ENCODE data around the gene PTGR1.
"Not testable (repeated sequence)": the region's sequence is repeated elsewhere in the genome, so short reads cannot be mapped to it uniquely, and the experiment has no call there.

Gene PTGR1

GRCh38 chr9:111599092-111599954, at the start of gene PTGR1:
TSS of gene PTGR1 (minus strand) at chr9:111599647. CDS start at chr9:111597422, 2,225 bp downstream.
- no peak for DNase-seq (ENCODE audit: low read depth in 3 of 3)

DNA sequence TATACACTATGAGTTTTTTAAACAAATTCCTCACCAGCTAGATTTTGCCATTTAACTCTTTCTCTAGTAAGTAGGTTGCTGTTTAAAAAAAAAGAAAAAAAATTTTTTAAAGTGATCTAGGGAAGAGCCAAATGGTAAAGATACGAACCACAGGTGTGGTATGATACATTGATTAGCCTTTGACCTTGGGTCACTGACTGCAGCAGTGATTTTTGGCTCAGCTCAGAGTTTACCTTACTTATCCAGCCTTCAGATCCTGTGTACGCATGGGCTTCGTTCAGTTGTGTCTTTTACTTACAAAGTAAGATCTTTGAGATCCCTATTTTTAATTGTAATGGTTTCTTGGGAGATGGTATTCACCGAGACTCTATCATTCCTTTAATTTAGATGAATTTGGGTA, 49.6 kb upstream of the PTGR1 start:
- no peak for DNase-seq (ENCODE audit: low read depth in 3 of 3)

GRCh38 chr9:111648066-111648465, 48.6 kb upstream of the PTGR1 start:
- DNase-seq (ENCODE audit: low read depth in 3 of 3), result no peak

DNA sequence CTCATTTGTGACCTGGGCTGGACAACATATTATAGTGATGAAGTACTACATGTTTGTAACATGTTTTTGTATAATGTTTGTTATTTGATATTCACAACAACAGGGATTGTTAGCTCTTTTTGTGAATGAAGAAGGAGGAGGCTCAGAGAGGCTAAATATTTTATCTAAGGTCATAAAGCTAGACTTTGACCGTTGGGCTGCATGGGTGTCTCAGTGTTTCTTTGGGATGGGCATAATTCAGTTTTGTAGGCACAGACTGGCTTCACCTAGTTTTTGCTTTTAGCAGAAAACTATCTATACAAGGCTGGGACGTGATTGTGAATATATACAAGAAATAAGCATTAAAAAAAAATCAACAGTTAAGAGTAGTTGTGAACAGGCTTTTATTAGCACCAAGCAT, 47.0 kb upstream of the PTGR1 start:
- no peak for DNase-seq (ENCODE audit: low read depth in 3 of 3)

GRCh38 chr9:111645806-111646205, 46.4 kb upstream of the PTGR1 start:
- DNase-seq (ENCODE audit: low read depth in 3 of 3), result no peak

- DNase-seq (ENCODE audit: low read depth in 3 of 3), result no peak
These were observed 44.8 kb upstream of the PTGR1 start for GRCh38 chr9:111644195-111644772.

DNA sequence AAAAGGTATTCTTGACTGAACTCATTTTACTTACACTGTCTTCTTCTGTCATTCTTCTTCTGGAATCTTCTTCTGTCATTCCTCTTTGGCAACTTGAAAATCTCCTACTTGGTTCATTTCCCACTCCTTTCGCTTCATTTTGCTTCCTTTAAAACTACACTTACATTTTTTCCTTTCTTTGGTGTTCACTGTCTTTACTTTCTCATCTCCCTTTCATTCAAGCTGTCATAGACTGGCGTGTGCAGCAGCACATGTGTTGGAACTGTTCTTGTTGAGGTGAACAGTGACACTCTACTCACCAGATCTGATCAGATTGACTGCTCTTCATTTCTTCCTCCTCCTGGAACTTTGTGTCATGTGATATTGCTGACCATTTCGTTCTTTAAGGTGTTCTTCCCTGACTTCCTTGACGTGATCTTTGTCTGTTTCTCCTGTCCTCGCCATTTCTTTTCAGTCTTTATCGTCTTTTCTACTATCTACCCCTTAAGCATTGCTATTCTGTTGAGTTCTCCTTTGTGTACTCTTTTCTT, 38.0 kb upstream of the PTGR1 start:
- no peak for DNase-seq (ENCODE audit: low read depth in 3 of 3)

- no peak for DNase-seq (ENCODE audit: low read depth in 3 of 3)
These were observed 35.4 kb upstream of the PTGR1 start for GRCh38 chr9:111634860-111635259.

DNA sequence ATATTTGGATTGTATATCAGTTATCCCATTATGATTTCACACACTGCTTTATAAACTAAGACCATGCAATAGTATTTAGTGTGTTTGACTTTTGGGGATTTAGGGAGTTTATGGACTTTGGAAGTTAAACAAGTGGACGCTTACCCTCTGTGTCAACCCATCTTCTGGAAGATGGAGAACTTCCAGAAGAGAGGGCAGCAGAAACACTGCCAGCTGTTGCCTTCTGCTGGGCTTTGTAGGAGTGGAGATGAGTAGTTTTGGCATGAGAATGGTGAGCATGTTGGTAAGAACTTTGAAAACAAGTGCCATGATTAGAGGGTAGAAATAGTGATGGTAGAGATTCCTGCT, 33.9 kb upstream of the PTGR1 start:
- no peak for DNase-seq (ENCODE audit: low read depth in 3 of 3)

GRCh38 chr9:111632695-111633388, 33.4 kb upstream of the PTGR1 start:
- DNase-seq (ENCODE audit: low read depth in 3 of 3), result no peak

DNA sequence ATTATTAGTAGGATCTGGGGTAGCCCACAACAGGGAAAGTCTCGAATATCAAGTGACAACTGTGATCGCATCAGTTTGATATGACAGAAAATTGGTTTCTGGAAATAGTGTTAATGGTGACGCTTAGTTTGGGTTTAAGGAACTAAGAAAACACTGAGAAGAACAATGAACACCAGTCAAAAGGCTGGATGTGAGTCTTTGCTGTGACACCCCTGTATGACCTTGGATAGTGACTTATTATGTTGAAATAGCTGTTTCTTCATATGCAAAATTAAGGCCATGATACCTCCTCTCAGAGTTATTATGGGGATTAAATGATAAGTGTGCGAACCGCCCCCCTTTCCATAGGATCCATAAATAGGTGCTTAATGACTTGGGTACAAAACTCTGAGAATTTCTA, 32.6 kb upstream of the PTGR1 start:
- DNase-seq (ENCODE audit: low read depth in 3 of 3), result no peak

DNA sequence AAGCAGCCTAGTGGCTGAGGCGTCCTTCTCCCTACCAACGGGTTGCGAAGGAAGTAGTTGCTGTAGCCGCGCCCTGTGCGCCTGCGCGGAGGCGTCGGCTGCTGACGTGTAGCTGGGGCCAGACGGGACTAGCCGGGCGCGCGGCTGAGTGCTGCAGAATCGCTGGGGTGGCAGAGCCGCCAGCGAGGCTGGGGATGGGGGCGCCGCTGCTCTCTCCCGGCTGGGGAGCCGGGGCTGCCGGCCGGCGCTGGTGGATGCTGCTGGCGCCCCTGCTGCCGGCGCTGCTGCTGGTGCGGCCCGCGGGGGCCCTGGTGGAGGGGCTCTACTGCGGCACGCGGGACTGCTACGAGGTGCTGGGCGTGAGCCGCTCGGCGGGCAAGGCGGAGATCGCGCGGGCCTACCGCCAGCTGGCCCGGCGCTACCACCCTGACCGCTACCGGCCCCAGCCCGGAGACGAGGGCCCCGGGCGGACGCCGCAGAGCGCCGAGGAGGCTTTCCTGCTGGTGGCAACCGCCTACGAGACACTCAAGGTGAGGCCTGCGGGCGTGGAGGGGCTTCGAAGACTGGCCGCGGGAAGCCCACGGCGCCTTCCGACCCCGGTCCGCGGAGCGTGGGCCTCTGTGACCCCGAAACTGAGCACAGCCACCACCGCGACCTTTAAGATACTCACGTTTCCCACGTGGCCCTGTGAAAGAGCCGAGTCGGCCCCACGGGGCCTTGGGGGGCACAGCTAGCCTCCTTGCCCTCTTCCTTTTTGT, 31.9 kb upstream of the PTGR1 start, which contains the start of gene DNAJC25:
TSS of gene DNAJC25 (plus strand) at position 121 of the 758 bp plus-strand sequence. CDS start at position 195, 74 bp downstream.
- peak; percentile 84 to 93 (median 92) for DNase-seq (ENCODE audit: low read depth in 3 of 3)

GRCh38 chr9:111630964-111631213, 31.4 kb upstream of the PTGR1 start:
- no peak for DNase-seq (ENCODE audit: low read depth in 3 of 3)

DNA sequence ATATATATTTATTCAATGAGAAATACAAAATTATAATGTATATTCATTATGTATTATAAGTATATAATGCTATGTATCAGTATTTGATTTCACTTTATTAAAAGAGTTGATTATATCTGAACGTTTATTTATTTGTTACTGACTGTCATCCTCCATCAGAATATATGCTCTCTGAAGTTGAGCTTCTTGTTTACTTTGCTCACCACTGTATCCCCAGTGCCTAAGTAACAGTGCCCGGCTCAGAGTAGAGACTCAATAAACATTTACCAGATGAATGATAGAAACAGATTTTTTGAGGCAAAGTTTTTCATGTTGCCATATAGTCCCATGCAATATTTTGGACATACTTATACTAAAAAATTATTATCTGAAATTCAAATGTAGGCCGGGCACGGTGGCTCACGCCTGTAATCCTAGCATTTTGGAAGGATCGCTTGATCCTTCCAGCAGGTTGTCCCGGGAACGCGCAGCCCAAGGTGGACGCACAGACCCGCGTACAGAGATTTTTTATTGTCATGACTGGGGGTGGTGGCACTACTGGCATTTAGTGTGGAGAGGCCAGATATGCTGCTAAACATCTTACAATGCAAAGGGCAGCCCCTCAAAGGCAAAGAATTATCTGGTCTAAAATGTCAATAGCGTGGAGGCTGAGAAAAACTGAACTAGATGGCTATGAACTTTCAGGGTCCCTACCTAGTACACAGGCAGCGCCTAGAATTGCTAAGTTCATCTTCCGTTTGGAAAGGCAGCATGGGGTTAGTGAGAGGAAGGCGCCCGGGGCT, 30.9 kb upstream of the PTGR1 start:
- DNase-seq (ENCODE audit: low read depth in 3 of 3), result no peak

GRCh38 chr9:111628411-111628810, 29.0 kb upstream of the PTGR1 start:
- DNase-seq (ENCODE audit: low read depth in 3 of 3), result no peak

DNA sequence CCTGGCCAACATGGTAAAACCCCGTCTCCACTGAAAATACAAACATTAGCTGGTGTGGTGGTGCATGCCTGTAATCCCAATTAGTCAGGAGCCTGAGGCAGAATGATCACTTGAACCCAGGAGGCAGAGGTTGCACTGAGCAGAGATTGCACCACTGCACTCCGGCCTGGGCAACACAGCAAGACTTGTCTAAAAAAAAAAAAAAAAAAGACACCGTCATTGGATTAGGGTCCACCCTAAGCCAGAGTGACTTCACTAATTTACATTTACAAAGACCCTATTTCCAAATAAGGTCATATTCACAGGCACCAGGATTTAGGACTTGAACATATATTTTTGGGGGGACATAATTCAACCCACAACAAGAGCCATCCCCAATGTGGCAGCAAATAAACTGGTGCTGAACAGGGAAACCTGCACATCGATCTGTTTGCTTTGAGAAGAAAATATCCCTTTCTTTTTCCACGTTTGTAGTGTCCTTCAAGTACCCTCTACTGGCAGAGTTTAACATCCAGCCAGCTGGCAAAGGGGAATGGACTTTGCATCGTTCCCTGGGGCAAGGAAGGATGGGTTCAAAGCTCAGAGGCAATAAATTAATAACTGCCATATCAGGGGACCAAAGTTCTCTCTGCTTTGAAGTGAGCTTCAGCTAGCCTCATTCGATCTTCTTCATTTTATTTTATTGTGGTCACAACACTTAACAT, 28.0 kb upstream of the PTGR1 start:
- no peak for DNase-seq (ENCODE audit: low read depth in 3 of 3)

- DNase-seq (ENCODE audit: low read depth in 3 of 3), result no peak
These were observed 23.2 kb upstream of the PTGR1 start for GRCh38 chr9:111622626-111623025.

DNA sequence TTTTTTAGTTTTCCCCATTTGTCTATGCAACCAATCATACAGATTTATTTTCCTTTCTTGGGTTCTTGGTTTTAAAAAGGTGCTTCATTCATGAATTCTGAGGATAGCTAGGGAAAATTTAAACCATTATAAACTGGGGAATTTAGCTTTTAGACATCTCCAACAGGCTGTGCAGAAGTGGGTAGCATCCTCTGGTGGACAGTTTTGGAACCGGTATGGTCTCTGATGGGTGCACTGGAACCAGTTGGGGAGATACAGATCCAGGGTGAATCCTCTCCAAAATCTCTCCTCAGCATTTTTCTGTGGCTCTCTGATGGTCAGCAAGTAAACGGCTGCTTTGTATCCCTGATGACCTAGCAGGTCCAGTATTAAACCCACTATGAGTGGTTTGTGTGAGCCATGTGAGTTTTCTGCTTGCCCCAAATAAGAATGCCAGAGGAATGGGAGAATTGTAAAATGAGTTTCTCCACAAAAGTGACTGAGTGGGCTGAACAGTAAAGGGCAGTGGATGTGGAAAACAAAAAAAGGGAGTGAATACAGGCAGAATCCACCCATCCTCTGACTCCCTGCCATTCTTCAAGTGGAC, 22.5 kb upstream of the PTGR1 start:
- DNase-seq (ENCODE audit: low read depth in 3 of 3), result no peak

DNA sequence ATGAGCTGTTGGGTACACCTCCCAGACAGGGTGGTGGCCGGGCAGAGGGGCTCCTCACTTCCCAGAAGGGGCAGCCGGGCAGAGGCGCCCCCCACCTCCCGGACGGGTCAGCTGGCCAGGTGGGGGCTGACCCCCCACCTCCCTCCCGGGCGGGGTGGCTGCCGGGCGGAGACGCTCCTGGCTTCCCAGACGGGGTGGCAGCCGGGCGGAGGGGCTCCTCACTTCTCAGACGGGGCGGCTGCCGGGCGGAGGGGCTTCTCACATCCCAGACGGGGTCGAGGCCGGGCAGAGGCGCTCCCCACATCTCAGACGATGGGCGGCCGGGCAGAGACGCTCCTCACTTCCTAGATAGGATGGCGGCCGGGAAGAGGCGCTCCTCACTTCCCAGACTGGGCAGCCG, 17.9 kb upstream of the PTGR1 start:
- DNase-seq (ENCODE audit: low read depth in 3 of 3), result not testable (repeated sequence)

- no peak for DNase-seq (ENCODE audit: low read depth in 3 of 3)
These were observed 16.5 kb upstream of the PTGR1 start for GRCh38 chr9:111615928-111616327.
